Stimulated activated naive CD4-positive, alpha-beta T cell treated with Interleukin-2 at 50 U/mL for 16 hours (primary cell): Measurements from ENCODE around the gene TEKT4.
"Not testable (repeated sequence)": the region's sequence is repeated elsewhere in the genome, so short reads cannot be mapped to it uniquely, and the experiment has no call there.

Source experiments
- DNase-seq: peaks from one replicate; lab custom pipeline; 2025; lab: John Stamatoyannopoulos, UW

The TEKT4 gene

DNA sequence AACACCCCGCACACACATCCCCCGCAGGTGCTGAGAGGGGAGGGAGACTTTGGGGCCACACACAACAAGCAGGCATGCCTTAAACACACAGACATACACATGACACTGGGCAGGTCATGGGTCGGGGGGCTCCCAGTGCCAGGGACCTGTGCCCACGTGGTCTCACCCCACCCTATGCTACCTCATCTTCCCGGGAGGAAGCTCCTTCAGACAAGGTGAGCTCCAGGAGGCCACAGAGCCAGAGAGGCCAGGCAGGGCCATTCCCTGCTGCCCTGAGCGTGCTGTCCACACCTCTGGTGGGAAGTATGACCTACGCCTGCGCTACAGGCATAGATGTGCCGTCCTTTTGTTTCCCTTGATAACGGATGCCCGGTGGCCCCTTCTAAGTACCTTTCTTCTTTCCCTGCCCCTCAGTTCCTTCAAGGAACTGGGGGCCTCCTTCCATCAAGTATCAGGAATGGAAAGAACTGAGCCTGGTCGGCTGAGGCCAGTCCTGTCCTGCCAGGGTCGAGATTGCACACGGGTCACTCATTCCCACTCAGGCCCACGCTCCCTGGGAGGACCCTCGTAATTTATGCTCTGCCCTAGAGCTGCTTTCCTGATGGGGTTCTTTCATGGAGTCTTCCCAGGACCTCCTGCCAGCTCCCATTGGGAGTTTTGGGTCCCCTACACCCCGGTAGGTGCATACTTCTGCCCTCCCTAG is 4.7 kb downstream of the TEKT4 start:
- no peak for DNase-seq

DNA sequence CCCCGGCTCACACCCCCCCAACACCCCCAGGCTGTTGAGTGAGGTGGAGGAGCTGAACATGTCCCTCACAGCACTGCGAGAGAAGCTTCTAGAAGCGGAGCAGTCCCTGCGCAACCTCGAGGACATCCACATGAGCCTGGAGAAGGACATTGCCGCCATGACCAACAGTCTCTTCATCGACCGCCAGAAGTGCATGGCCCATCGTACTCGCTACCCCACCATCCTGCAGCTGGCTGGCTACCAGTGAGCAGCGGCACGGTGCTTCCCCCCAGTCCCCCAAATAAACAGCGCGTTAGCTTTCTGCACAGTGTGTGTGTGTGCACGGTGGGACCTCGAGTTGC is 5.3 kb downstream of the TEKT4 start:
- DNase-seq = no peak

DNA sequence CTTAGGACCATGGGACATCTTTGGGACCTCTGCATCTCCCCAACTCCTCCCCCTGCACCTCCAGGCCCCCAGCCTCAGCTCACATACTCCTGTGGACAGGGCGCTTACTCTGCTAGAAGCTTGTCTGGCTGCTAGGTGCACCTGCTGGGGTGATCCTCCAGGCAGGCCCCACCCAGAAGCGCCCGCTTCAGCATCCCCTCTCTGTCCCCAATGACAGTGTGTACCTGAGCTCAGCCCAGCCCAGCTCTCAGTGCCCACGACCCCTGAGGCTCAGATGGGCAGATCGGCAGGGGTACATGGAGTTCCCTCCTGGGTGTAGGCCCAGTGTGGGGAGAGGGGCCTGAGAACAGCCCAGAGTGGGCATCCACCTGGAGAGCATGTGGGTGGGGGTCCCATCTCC is 5.9 kb downstream of the TEKT4 start:
- DNase-seq = no peak

DNA sequence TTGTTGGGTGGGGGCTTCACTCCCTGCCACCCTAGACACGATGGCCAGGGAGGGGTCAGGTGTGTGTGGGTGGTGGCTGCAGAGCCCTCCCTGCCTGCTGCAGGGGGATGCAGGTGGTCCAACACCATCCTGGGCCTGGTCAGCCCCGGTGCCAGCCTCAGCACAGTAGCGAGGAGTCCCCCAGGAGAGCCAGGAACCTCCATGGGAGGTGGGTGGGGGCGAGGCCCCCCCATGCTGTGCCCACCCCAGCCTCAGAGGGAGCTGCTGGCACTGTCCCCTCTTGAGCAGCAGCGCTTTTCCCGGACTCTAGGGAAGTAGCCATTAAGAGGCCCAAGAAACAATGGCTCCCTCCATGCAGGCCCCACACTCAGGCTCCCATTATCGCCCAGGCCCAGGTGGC is 7.3 kb downstream of the TEKT4 start:
- not testable (repeated sequence) for DNase-seq

- no peak for DNase-seq
These were observed 8.2 kb downstream of the TEKT4 start for GRCh38 chr2:94879314-94879981.

GRCh38 chr2:94879982-94880377 is 8.8 kb downstream of the TEKT4 start:
- DNase-seq = no peak

DNA sequence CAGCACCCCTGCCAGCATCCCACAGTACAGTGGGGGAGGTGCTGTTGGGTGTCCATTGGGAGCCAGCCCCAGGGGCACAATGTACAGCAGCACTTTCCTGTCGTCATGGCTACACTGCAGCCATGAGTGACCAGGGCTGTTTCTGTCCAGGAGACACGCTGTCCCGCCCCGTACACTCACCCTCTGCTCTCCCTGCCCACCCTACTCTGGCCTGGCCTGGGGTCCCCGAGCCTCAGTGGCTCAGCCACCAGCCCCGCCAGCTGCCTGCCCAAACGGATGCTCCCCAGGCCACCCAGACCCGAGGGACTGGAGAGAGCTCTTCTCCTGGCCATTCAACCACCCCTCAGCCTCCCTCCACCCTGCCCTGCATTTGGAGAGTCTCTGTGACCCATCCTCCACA is 9.3 kb downstream of the TEKT4 start:
- no peak for DNase-seq

- DNase-seq = no peak
These were observed 9.8 kb downstream of the TEKT4 start for GRCh38 chr2:94881070-94881469.

- no peak for DNase-seq
These were observed 19.0 kb downstream of the TEKT4 start for GRCh38 chr2:94890234-94890633.

GRCh38 chr2:94895273-94895672 is 24.0 kb downstream of the TEKT4 start:
- DNase-seq = not testable (repeated sequence)

- DNase-seq = not testable (repeated sequence)
These were observed 35.7 kb downstream of the TEKT4 start for GRCh38 chr2:94906976-94907375.

DNA sequence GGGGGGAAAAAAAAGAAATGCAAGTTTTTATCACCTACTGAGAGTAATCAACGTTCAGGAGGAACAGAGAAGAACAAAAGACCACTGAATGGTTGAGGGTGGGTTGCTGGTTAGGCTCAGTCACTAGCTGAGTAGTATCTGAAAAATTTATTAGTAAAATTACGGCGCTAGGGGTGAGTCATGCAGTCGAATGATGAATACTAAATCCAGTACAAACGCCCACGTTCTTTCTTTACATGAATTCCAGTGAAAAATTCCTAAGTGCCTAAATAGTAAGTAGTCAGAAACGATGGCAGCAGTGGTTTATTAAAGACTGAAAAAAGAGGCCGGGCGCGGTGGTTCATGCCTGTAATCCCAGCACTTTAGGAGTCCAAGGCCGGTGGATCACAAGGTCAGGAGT is 52.0 kb downstream of the TEKT4 start:
- DNase-seq = no peak

GRCh38 chr2:94924999-94925398 is 53.8 kb downstream of the TEKT4 start:
- not testable (repeated sequence) for DNase-seq
